ENCODE measurements around the gene SERPINA4. TPM values are rescaled to one million over a fixed set of nuclear protein-coding genes. Genes with fewer than 3 reads are reported as not detected.

Gene SERPINA4
- total and polyA plus RNA-seq, 9 of the 15 experiments (the other 6 are each of a cell fraction or from before 2014, with no cell fraction given): not detected

GRCh38 chr14:94539181-94539580, 22.1 kb upstream of the SERPINA4 start:
- no peaks in the 10 kb centered on the region for H4K20me1 ChIP-seq (replicated peaks; ENCODE audit: control insufficient read depth, insufficient read depth, low read length)
- BruUV-seq (replicated peaks): no TSS peak
- intact Hi-C loops (cut with micrococcal nuclease) (no loop called here), in situ Hi-C loops (cut with MboI) (no loop called here)
- H3K4me3 ChIP-seq: no peak overlapping the region
- no peaks in the 10 kb centered on the region for H3K9me3 ChIP-seq (replicated peaks; ENCODE audit: control insufficient read depth, insufficient read depth, low read depth, low read length)
- FAIRE-seq (no peak), DNase-seq (ENCODE audit: extremely low read depth in 1 of 4, low spot score in 3 of 4) (no peak), ATAC-seq (no peak)
- no peaks in the 10 kb centered on the region for H3K9me1 ChIP-seq (ENCODE audit: control insufficient read depth, insufficient read depth, low read length)
- POLR2A ChIA-PET: no interaction called here
- peaks cover 0 to 6% of the 10 kb centered on the region in 2 experiments; a peak in 2 of 5 replicates for H3K27me3 ChIP-seq (ENCODE audit: control insufficient read depth in 2 of 2, insufficient read depth in 2 of 2, low read length in 2 of 2)
- H3K36me3 ChIP-seq (ENCODE audit: control insufficient read depth, insufficient read depth, low read length): no peaks in the 10 kb centered on the region
- CTCF ChIA-PET (ENCODE audit: low intra/inter-chr PET ratio): no interaction called here
- H3K4me2 ChIP-seq (ENCODE audit: insufficient read depth, low read length): no peak overlapping the region
- no peaks in the 10 kb centered on the region for H3K79me2 ChIP-seq (ENCODE audit: control insufficient read depth, insufficient read depth, low read length)
- H3K27ac ChIP-seq (ENCODE audit: extremely low read depth, low read depth, low read length): no peak overlapping the region
- WGBS (ENCODE audit: insufficient coverage, low coverage, missing lambda C conversion rate): 2% methylated on average over 7 of the region's 7 CpGs
- no peak overlapping the region for H3K9ac ChIP-seq (ENCODE audit: insufficient read depth in 1 of 2, low read depth in 2 of 2, low read length in 2 of 2)
- no peak overlapping the region for H2AFZ ChIP-seq (ENCODE audit: low read depth, low read length)
- H3K4me1 ChIP-seq (replicated peaks in 1 of 2; ENCODE audit: control insufficient read depth in 2 of 2, insufficient read depth in 2 of 2, low read length in 2 of 2): no peaks in the 10 kb centered on the region
- TF ChIP-seq TFE3 (CRISPR knock-in tag; IDR thresholded peaks at IDR 0.05) (no peak), RAD21 (CRISPR knock-in tag; conservative IDR thresholded peaks at IDR 0.05 in 1 of 2, IDR thresholded peaks at IDR 0.05 in 1 of 2) (no peak), MCM2 (IDR thresholded peaks at IDR 0.05; ENCODE audit: low read depth) (no peak), MYC (IDR thresholded peaks at IDR 0.05; ENCODE audit: low read depth, low read length) (no peak), MYC (CRISPR knock-in tag; IDR thresholded peaks at IDR 0.05; ENCODE audit: borderline replicate concordance, low read depth) (no peak), JUN (IDR thresholded peaks at IDR 0.05; ENCODE audit: borderline replicate concordance, low read depth, low read length) (no peak), JUN (CRISPR knock-in tag; IDR thresholded peaks at IDR 0.05; ENCODE audit: borderline replicate concordance) (no peak), ZNF174 (CRISPR knock-in tag; IDR thresholded peaks at IDR 0.05) (no peak), ZNF24 (IDR thresholded peaks at IDR 0.05) (no peak)
- TF ChIP-seq, protein P1, sequence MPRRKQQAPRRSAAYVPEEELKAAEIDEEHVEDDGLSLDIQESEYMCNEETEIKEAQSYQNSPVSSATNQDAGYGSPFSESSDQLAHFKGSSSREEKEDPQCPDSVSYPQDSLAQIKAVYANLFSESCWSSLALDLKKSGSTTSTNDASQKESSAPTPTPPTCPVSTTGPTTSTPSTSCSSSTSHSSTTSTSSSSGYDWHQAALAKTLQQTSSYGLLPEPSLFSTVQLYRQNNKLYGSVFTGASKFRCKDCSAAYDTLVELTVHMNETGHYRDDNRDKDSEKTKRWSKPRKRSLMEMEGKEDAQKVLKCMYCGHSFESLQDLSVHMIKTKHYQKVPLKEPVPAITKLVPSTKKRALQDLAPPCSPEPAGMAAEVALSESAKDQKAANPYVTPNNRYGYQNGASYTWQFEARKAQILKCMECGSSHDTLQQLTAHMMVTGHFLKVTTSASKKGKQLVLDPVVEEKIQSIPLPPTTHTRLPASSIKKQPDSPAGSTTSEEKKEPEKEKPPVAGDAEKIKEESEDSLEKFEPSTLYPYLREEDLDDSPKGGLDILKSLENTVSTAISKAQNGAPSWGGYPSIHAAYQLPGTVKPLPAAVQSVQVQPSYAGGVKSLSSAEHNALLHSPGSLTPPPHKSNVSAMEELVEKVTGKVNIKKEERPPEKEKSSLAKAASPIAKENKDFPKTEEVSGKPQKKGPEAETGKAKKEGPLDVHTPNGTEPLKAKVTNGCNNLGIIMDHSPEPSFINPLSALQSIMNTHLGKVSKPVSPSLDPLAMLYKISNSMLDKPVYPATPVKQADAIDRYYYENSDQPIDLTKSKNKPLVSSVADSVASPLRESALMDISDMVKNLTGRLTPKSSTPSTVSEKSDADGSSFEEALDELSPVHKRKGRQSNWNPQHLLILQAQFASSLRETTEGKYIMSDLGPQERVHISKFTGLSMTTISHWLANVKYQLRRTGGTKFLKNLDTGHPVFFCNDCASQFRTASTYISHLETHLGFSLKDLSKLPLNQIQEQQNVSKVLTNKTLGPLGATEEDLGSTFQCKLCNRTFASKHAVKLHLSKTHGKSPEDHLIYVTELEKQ (CRISPR knock-in tag; IDR thresholded peaks at IDR 0.05): no peak
- TF ChIP-seq, protein P2, sequence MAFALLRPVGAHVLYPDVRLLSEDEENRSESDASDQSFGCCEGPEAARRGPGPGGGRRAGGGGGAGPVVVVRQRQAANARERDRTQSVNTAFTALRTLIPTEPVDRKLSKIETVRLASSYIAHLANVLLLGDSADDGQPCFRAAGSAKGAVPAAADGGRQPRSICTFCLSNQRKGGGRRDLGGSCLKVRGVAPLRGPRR (CRISPR knock-in tag; IDR thresholded peaks at IDR 0.05): no peak
